MM.1S (cell line): Measurements from ENCODE around the gene LRRC10B.

Experiments used
- CTCF ChIP-seq: fragments of 300-600 bp; sonication (generic); IDR thresholded peaks from 2 replicates; pipeline ENCODE4 v1.5.1; 2016; ENCODE audit warnings: antibody characterized with exemption, low read length, mixed read lengths
- EZH2phosphoT487 ChIP-seq: fragments of 300-600 bp; sonication (generic); IDR thresholded peaks from 2 replicates; pipeline ENCODE4 v1.6.1; 2018; ENCODE audit warnings: antibody characterized with exemption, low read length

GRCh38 chr11:61480261-61480993, 28.1 kb upstream of the LRRC10B start:
- TF ChIP-seq EZH2phosphoT487: no peak
- no peak for TF ChIP-seq CTCF
